Loucy (cell line): ENCODE measurements around the gene GABBR2.

Source experiments
- H2AFZ ChIP-seq: fragments of 200-600 bp; sonication (generic); 2 replicates; pipeline ENCODE4 v1.6.0; 2016; ENCODE audit warnings: antibody characterized with exemption, mild to moderate bottlenecking, low read length, moderate library complexity
- H3F3A ChIP-seq: fragments of 200-600 bp; 2 replicates; pipeline ENCODE4 v1.6.0; 2016; ENCODE audit warnings: antibody characterized with exemption, low read depth, mild to moderate bottlenecking
- H3K27me3 ChIP-seq: fragments of 200-600 bp; sonication (generic); 2 replicates; pipeline ENCODE4 v1.6.1; 2014; ENCODE audit warnings: low read length, mild to moderate bottlenecking; ENCODE audit not compliant: insufficient read depth, poor library complexity, severe bottlenecking
- H3K36me3 ChIP-seq: fragments of 200-600 bp; sonication (generic); 2 replicates; pipeline ENCODE4 v1.6.1; 2016; ENCODE audit warnings: low read length; ENCODE audit not compliant: insufficient read depth
- H3K4me1 ChIP-seq: fragments of 200-600 bp; sonication (generic); 2 replicates; pipeline ENCODE4 v1.5.1; 2014; ENCODE audit warnings: low read length, mild to moderate bottlenecking; ENCODE audit not compliant: insufficient read depth, poor library complexity, severe bottlenecking
- H3K4me2 ChIP-seq: fragments of 200-600 bp; sonication (generic); 2 replicates; pipeline ENCODE4 v1.6.0; 2014; ENCODE audit warnings: antibody characterized with exemption, low read length, low read depth, mild to moderate bottlenecking; ENCODE audit not compliant: poor library complexity, severe bottlenecking
- H3K4me3 ChIP-seq: fragments of 200-600 bp; sonication (generic); 2 replicates; pipeline ENCODE4 v1.5.1; 2014; ENCODE audit warnings: low read length, mild to moderate bottlenecking, mixed read lengths; ENCODE audit not compliant: poor library complexity, severe bottlenecking
- H3K79me2 ChIP-seq: fragments of 200-600 bp; sonication (generic); 2 replicates; pipeline ENCODE4 v1.6.1; 2014; ENCODE audit warnings: low read length; ENCODE audit not compliant: insufficient read depth
- H3K9ac ChIP-seq: fragments of 200-600 bp; sonication (generic); 2 replicates; pipeline ENCODE4 v1.6.0; 2014; ENCODE audit warnings: mild to moderate bottlenecking, low read depth, low read length, moderate library complexity; ENCODE audit not compliant: poor library complexity, severe bottlenecking
- H3K9me2 ChIP-seq: fragments of 200-600 bp; sonication (generic); replicated peaks from 2 replicates; pipeline ENCODE4 v1.6.1; 2016; ENCODE audit warnings: low read depth, low read length, mixed read lengths
- H3K9me3 ChIP-seq: fragments of 200-600 bp; sonication (generic); 2 replicates; pipeline ENCODE4 v1.6.1; 2014; ENCODE audit warnings: mild to moderate bottlenecking, antibody characterized with exemption, low read length, low read depth; ENCODE audit not compliant: insufficient read depth
- H4K20me1 ChIP-seq: fragments of 200-600 bp; sonication (generic); 2 replicates; pipeline ENCODE4 v1.6.0; 2014; ENCODE audit warnings: antibody characterized with exemption, low read length, mild to moderate bottlenecking; ENCODE audit not compliant: insufficient read depth, poor library complexity, severe bottlenecking
- CTCF ChIP-seq: fragments of 200-600 bp; sonication (generic); conservative IDR thresholded peaks from 2 replicates; pipeline ENCODE4 v1.5.1; 2014; ENCODE audit warnings: mild to moderate bottlenecking, antibody characterized with exemption, low read length
- EZH2phosphoT487 ChIP-seq: fragments of 200-600 bp; IDR thresholded peaks from 2 replicates; pipeline ENCODE4 v1.6.1; 2018; ENCODE audit warnings: antibody characterized with exemption, mild to moderate bottlenecking, moderate library complexity, borderline replicate concordance

GABBR2 gene

GRCh38 chr9:98281281-98281680 lies 427.5 kb downstream of the GABBR2 start:
- Histone ChIP-seq H3K36me3 (no peaks in the 10 kb centered on the region), H3K79me2 (no peaks in the 10 kb centered on the region), H3K9me3 (no peaks in the 10 kb centered on the region), H2AFZ (no peak overlapping the region), H3K9me2 (no peaks in the 10 kb centered on the region), H4K20me1 (no peaks in the 10 kb centered on the region), H3K4me1 (no peaks in the 10 kb centered on the region), H3F3A (no peaks in the 10 kb centered on the region), H3K4me2 (no peak overlapping the region), H3K9ac (no peak overlapping the region), H3K4me3 (no peak overlapping the region), H3K27me3 (peaks cover 11% of the 10 kb centered on the region)
- TF ChIP-seq EZH2phosphoT487 (no peak), CTCF (no peak)

DNA sequence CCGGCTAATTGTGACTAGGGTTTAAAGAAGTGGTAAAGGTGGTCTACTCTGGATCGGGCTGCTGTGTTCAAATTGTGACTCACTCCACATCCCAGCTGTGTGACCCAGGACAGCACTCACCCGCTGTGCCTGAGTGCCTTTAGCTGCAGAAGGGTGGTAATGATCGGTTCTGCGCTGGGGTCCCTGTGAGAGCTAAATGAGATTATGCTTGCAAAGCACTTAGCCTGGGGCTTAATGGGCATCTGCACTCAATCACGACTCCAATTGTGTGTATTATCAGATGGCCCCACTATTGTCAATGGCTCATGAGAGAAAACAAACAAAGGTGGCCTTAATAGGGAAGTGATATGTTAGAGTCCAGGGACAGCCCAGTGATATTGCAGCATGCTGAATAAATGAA lies 428.2 kb downstream of the GABBR2 start:
- H2AFZ ChIP-seq = no peak overlapping the region
- H3K9me2 ChIP-seq = no peaks in the 10 kb centered on the region
- no peaks in the 10 kb centered on the region for H4K20me1 ChIP-seq
- no peak for TF ChIP-seq EZH2phosphoT487
- TF ChIP-seq CTCF = no peak
- no peak overlapping the region for H3K4me2 ChIP-seq
- H3K36me3 ChIP-seq = no peaks in the 10 kb centered on the region
- no peaks in the 10 kb centered on the region for H3K79me2 ChIP-seq
- peaks cover 11% of the 10 kb centered on the region for H3K27me3 ChIP-seq
- no peaks in the 10 kb centered on the region for H3F3A ChIP-seq
- no peak overlapping the region for H3K4me3 ChIP-seq
- no peaks in the 10 kb centered on the region for H3K4me1 ChIP-seq
- no peaks in the 10 kb centered on the region for H3K9me3 ChIP-seq
- H3K9ac ChIP-seq = no peak overlapping the region

DNA sequence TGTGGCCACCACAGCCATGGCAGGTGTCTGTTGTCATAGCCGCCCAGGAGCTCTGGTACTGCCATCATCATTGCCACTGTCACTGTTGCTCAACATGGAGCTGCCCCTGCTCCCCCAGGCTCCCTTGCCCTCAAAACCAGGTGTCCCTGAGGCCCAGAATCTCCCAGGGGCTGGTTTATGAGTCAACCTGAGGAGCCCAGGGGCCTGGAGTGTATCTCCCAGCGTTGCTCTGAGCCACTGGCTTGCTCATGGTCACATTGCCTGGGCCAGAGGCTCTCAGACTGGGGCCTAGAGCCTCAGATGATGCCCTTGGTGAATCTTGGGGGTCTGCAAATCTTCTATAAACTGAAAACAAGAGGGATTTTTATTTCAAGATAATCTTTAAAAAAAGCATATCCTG lies 428.6 kb downstream of the GABBR2 start:
- H3K9me3 ChIP-seq = no peaks in the 10 kb centered on the region
- H3K36me3 ChIP-seq = no peaks in the 10 kb centered on the region
- TF ChIP-seq CTCF = no peak
- no peak for TF ChIP-seq EZH2phosphoT487
- no peaks in the 10 kb centered on the region for H3K79me2 ChIP-seq
- H3K9ac ChIP-seq = no peak overlapping the region
- no peaks in the 10 kb centered on the region for H3F3A ChIP-seq
- no peaks in the 10 kb centered on the region for H3K4me1 ChIP-seq
- peaks cover 11% of the 10 kb centered on the region for H3K27me3 ChIP-seq
- no peak overlapping the region for H3K4me3 ChIP-seq
- no peaks in the 10 kb centered on the region for H4K20me1 ChIP-seq
- no peak overlapping the region for H2AFZ ChIP-seq
- no peaks in the 10 kb centered on the region for H3K9me2 ChIP-seq
- H3K4me2 ChIP-seq = no peak overlapping the region
